C4-2B (cell line): ENCODE results near the gene IQGAP2.

Experiments
- H3K27ac ChIP-seq: fragments of 450-650 bp; 2 replicates; pipeline ENCODE4 v1.5.1; 2017
- ZFX ChIP-seq: fragments of 450-650 bp; IDR thresholded peaks from 2 replicates; pipeline ENCODE4 v1.6.1; 2017
- TF ChIP-seq, protein P1 (sequence below): fragments of 450-650 bp; conservative IDR thresholded peaks from 2 replicates; pipeline ENCODE4 v1.5.1; 2017; ENCODE audit warnings: mild to moderate bottlenecking

The IQGAP2 gene

DNA sequence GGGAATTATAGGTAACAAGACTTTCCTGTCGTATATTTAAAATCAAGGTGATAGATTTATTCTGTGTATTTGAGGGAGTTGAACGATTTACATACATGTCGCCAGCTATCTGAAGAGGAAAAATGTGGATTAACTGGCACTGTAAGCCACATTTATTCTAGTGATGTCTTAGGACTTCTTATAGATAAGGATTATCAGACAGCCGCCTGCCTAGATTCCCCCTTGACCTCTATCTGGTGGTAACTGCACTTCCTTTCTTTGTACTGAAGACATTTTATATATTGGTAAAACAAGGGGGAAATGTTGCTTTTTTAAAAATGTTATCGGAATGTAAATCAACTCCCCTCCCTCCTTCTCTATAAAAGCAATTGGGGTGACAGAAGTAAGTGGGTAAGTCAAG is 259.4 kb downstream of the IQGAP2 start:
- no peak overlapping the region for H3K27ac ChIP-seq
- TF ChIP-seq ZFX = no peak
- TF ChIP-seq, protein P1, sequence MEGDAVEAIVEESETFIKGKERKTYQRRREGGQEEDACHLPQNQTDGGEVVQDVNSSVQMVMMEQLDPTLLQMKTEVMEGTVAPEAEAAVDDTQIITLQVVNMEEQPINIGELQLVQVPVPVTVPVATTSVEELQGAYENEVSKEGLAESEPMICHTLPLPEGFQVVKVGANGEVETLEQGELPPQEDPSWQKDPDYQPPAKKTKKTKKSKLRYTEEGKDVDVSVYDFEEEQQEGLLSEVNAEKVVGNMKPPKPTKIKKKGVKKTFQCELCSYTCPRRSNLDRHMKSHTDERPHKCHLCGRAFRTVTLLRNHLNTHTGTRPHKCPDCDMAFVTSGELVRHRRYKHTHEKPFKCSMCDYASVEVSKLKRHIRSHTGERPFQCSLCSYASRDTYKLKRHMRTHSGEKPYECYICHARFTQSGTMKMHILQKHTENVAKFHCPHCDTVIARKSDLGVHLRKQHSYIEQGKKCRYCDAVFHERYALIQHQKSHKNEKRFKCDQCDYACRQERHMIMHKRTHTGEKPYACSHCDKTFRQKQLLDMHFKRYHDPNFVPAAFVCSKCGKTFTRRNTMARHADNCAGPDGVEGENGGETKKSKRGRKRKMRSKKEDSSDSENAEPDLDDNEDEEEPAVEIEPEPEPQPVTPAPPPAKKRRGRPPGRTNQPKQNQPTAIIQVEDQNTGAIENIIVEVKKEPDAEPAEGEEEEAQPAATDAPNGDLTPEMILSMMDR = no peak

GRCh38 chr5:76663573-76663972 is 260.5 kb downstream of the IQGAP2 start:
- H3K27ac ChIP-seq = no peak overlapping the region
- TF ChIP-seq, protein P1 = no peak
- TF ChIP-seq ZFX = no peak

DNA sequence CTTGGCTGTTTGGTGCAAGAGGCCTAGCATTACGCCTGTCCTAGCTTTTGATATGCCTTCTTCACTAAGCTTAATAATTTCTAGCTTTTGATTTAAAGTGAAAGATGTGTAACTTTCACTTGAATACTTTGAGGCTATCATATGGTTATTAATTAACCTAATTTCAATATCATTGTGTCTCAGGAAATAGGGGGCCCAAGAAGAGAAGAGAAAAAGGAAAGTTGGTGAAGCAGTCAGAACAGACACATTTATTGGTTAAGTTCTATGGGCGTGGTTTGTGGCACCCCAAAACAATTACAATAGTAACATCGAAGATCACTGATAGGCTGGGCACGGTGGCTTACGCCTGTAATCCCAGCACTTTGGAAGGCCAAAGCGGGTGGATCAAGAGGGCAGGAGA is 261.0 kb downstream of the IQGAP2 start:
- H3K27ac ChIP-seq = no peak overlapping the region
- TF ChIP-seq, protein P1 = no peak
- no peak for TF ChIP-seq ZFX

- H3K27ac ChIP-seq = no peak overlapping the region
- TF ChIP-seq, protein P1 = no peak
- no peak for TF ChIP-seq ZFX
Measured at GRCh38 chr5:76667495-76667894, 264.4 kb downstream of the IQGAP2 start.

- H3K27ac ChIP-seq = no peak overlapping the region
- TF ChIP-seq, protein P1 = no peak
- no peak for TF ChIP-seq ZFX
Measured at GRCh38 chr5:76669245-76669644, 266.2 kb downstream of the IQGAP2 start.

DNA sequence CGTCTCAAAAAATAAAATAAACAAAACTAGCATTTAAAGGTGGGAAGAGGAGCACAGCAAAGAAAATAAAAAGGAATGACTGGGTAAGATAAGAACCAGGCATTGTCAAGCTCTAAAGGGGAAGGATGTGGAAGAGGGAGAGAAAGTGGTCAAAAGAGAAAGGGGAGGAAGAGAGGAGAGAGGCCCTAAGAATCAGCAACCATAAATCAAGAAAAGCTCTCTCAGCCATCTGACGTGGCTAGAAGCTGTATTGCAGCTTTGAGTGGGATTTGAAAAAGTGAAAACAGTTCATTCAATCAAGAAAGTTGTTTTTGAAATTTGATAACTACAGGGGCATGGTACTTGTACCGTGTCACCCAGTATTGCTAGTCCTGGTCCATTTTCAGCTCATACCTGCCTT is 267.4 kb downstream of the IQGAP2 start:
- H3K27ac ChIP-seq = no peak overlapping the region
- no peak for TF ChIP-seq ZFX
- TF ChIP-seq, protein P1 = no peak

DNA sequence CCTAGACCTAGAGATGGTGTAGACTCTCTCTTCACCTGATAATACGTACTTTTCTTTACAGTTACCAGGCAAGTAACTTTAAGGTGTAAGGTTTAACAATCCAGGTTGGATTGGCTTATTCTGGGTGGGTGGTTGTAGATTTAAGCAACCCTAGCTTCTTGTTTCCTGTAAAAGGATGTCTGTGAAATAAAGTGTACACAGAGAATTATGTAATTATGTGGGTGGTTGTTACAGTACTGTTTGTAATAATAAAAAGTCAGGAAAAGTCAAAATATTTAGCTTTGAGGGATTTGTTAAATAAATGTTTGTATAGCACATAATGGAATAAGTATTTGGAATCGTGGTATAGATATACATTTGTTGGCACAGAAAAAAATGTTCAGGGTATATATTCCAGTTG is 269.2 kb downstream of the IQGAP2 start:
- H3K27ac ChIP-seq = no peak overlapping the region
- TF ChIP-seq ZFX = no peak
- TF ChIP-seq, protein P1 = no peak
